Measurements from ENCODE around the gene SAFB2.

Gene SAFB2

GRCh38 chr19:5637971-5638370, 15.4 kb upstream of the SAFB2 start:
- H3K36me3 ChIP-seq (ENCODE audit: control insufficient read depth in 1 of 2, insufficient read depth in 2 of 2, low read length in 2 of 2) = peaks cover 10 to 38% of the 10 kb centered on the region in 2 donors
- H3K27me3 ChIP-seq (ENCODE audit: control insufficient read depth in 1 of 2, insufficient read depth in 2 of 2, low read length in 2 of 2) = no peaks in the 10 kb centered on the region
- H3K4me3 ChIP-seq (ENCODE audit: low read depth in 1 of 2, low read length in 2 of 2) = no peak overlapping the region
- H3K9me3 ChIP-seq (ENCODE audit: control insufficient read depth in 1 of 2, low read length in 2 of 2) = no peaks in the 10 kb centered on the region
- no peak overlapping the region for H3K27ac ChIP-seq (ENCODE audit: low read depth, low read length)
- H3K4me1 ChIP-seq (ENCODE audit: control insufficient read depth in 1 of 2, insufficient read depth in 2 of 2, low read length in 2 of 2) = peaks cover 3% of the 10 kb centered on the region in 2 donors
- H3K9ac ChIP-seq (ENCODE audit: low read depth in 1 of 2, low read length in 2 of 2) = no peak overlapping the region

DNA sequence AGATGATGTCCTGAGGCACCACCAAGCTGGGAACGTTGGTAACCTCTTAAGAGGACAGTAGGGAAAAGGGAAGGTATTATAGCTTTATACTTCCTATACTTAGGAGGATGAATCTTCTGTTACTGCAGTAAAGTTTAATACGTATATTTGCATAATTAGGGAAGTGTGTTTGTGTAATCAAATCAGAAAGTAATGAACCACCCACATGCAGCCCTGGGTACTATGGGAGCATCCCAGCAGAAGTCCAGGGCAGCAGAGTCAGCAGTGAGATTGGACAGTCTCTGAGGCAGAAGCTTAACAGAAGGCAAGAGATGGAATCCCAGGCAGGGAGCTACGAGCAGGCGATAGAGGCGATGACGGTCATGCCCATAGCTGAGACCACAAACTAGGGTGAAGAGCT, 12.9 kb upstream of the SAFB2 start:
- Histone ChIP-seq H3K27ac (ENCODE audit: low read depth, low read length) (no peak overlapping the region), H3K4me3 (ENCODE audit: low read depth in 1 of 2, low read length in 2 of 2) (no peak overlapping the region), H3K9ac (ENCODE audit: low read depth in 1 of 2, low read length in 2 of 2) (no peak overlapping the region), H3K4me1 (ENCODE audit: control insufficient read depth in 1 of 2, insufficient read depth in 2 of 2, low read length in 2 of 2) (peaks cover 17 to 23% of the 10 kb centered on the region in 2 donors), H3K9me3 (ENCODE audit: control insufficient read depth in 1 of 2, low read length in 2 of 2) (no peaks in the 10 kb centered on the region), H3K27me3 (ENCODE audit: control insufficient read depth in 1 of 2, insufficient read depth in 2 of 2, low read length in 2 of 2) (no peaks in the 10 kb centered on the region), H3K36me3 (ENCODE audit: control insufficient read depth in 1 of 2, insufficient read depth in 2 of 2, low read length in 2 of 2) (peaks cover 0 to 28% of the 10 kb centered on the region in 2 donors)

DNA sequence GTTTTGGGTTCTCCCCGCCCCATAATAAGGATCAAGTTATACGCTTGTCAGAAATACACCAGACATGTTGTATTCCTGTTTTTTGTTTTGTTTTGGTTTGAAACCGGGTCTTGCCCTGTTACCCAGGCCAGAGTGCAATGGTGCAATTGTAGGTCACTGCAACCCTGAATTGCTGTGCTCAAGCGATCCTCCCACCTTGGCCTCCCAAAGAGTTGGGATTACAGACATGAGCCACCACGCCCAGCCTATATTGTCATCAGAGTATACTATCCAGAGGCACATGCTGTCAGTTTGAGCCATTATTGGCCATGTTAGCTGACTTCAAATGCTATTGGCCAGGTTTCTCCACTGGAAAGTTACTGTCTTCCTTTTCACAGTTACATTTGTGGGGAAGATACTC, 10.1 kb upstream of the SAFB2 start:
- peaks cover 21 to 24% of the 10 kb centered on the region in 2 donors for H3K4me1 ChIP-seq (ENCODE audit: control insufficient read depth in 1 of 2, insufficient read depth in 2 of 2, low read length in 2 of 2)
- H3K9me3 ChIP-seq (ENCODE audit: control insufficient read depth in 1 of 2, low read length in 2 of 2) = no peaks in the 10 kb centered on the region
- H3K27ac ChIP-seq (ENCODE audit: low read depth, low read length) = no peak overlapping the region
- no peak overlapping the region for H3K9ac ChIP-seq (ENCODE audit: low read depth in 1 of 2, low read length in 2 of 2)
- no peaks in the 10 kb centered on the region for H3K27me3 ChIP-seq (ENCODE audit: control insufficient read depth in 1 of 2, insufficient read depth in 2 of 2, low read length in 2 of 2)
- peaks cover 0 to 51% of the 10 kb centered on the region in 2 donors for H3K36me3 ChIP-seq (ENCODE audit: control insufficient read depth in 1 of 2, insufficient read depth in 2 of 2, low read length in 2 of 2)
- no peak overlapping the region for H3K4me3 ChIP-seq (ENCODE audit: low read depth in 1 of 2, low read length in 2 of 2)

DNA sequence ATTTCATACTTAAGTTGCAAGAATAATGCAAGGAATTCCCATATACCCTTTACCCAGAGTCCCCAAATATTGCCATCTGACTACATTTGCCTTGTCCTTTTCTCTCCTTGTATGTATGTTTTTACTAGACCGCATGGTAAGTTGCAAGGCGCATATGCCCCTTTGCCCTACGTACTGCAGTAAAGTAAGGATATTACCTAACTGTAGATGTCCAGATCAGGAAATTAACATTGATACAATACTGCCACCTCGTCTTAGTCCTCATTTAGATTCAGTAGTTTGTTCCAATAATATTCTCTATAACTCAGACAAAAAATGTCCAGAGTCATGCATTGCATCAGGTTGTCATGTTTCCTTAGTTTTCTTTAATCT, 9.7 kb upstream of the SAFB2 start:
- H3K27ac ChIP-seq (ENCODE audit: low read depth, low read length) = no peak overlapping the region

GRCh38 chr19:5631567-5632240, 9.1 kb upstream of the SAFB2 start:
- H3K4me1 ChIP-seq (ENCODE audit: control insufficient read depth in 1 of 2, insufficient read depth in 2 of 2, low read length in 2 of 2) = peaks cover 29 to 32% of the 10 kb centered on the region in 2 donors
- no peak overlapping the region for H3K4me3 ChIP-seq (ENCODE audit: low read depth in 1 of 2, low read length in 2 of 2)
- no peak overlapping the region for H3K27ac ChIP-seq (ENCODE audit: low read depth, low read length)

More for the DNA sequence above, 9.7 kb upstream of the SAFB2 start:
- no peaks in the 10 kb centered on the region for H3K9me3 ChIP-seq (ENCODE audit: control insufficient read depth in 1 of 2, low read length in 2 of 2)
- no peak overlapping the region for H3K4me3 ChIP-seq (ENCODE audit: low read depth in 1 of 2, low read length in 2 of 2)
- H3K27me3 ChIP-seq (ENCODE audit: control insufficient read depth in 1 of 2, insufficient read depth in 2 of 2, low read length in 2 of 2) = no peaks in the 10 kb centered on the region
- no peak overlapping the region for H3K9ac ChIP-seq (ENCODE audit: low read depth in 1 of 2, low read length in 2 of 2)
- peaks cover 0 to 51% of the 10 kb centered on the region in 2 donors for H3K36me3 ChIP-seq (ENCODE audit: control insufficient read depth in 1 of 2, insufficient read depth in 2 of 2, low read length in 2 of 2)
- peaks cover 26 to 28% of the 10 kb centered on the region in 2 donors for H3K4me1 ChIP-seq (ENCODE audit: control insufficient read depth in 1 of 2, insufficient read depth in 2 of 2, low read length in 2 of 2)

DNA sequence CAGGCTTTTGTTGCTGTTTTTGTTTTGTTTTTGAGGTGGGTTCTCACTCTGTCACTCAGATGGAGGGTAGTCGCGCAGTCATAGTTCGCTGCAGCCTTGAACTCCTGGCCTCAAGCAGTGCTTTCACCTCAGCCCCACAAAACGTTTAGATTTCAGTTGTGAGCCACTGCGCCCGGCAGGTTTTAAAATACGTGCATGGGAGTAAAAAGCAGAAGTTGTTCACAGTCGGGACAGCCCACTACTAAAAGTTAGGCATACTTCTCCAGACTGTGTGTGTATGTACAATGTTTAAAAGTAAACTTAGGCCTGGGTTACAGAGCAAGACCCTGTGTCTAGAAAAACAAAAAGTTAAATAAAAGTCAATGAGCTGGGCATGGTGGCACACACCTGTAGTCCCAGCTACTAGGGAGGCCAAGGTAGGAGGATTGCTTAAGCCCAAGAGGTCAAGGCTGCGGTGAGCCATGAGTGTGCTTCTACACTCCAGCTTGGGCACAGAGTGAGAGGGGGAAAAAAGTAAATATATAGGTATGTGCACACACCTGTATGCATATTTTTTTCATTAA, 6.4 kb upstream of the SAFB2 start:
- H3K4me3 ChIP-seq (ENCODE audit: low read depth in 1 of 2, low read length in 2 of 2) = no peak overlapping the region
- H3K36me3 ChIP-seq (ENCODE audit: control insufficient read depth in 1 of 2, insufficient read depth in 2 of 2, low read length in 2 of 2) = peaks cover 11 to 64% of the 10 kb centered on the region in 2 donors
- H3K9me3 ChIP-seq (ENCODE audit: control insufficient read depth in 1 of 2, low read length in 2 of 2) = no peaks in the 10 kb centered on the region
- H3K27ac ChIP-seq (ENCODE audit: low read depth, low read length) = no peak overlapping the region
- H3K27me3 ChIP-seq (ENCODE audit: control insufficient read depth in 1 of 2, insufficient read depth in 2 of 2, low read length in 2 of 2) = no peaks in the 10 kb centered on the region
- H3K4me1 ChIP-seq (ENCODE audit: control insufficient read depth in 1 of 2, insufficient read depth in 2 of 2, low read length in 2 of 2) = peaks cover 53 to 57% of the 10 kb centered on the region in 2 donors
- H3K9ac ChIP-seq (ENCODE audit: low read depth in 1 of 2, low read length in 2 of 2) = no peak overlapping the region

More at GRCh38 chr19:5631567-5632240, 9.1 kb upstream of the SAFB2 start:
- no peaks in the 10 kb centered on the region for H3K9me3 ChIP-seq (ENCODE audit: control insufficient read depth in 1 of 2, low read length in 2 of 2)
- H3K36me3 ChIP-seq (ENCODE audit: control insufficient read depth in 1 of 2, insufficient read depth in 2 of 2, low read length in 2 of 2) = peaks cover 2 to 56% of the 10 kb centered on the region in 2 donors
- no peaks in the 10 kb centered on the region for H3K27me3 ChIP-seq (ENCODE audit: control insufficient read depth in 1 of 2, insufficient read depth in 2 of 2, low read length in 2 of 2)
- no peak overlapping the region for H3K9ac ChIP-seq (ENCODE audit: low read depth in 1 of 2, low read length in 2 of 2)

DNA sequence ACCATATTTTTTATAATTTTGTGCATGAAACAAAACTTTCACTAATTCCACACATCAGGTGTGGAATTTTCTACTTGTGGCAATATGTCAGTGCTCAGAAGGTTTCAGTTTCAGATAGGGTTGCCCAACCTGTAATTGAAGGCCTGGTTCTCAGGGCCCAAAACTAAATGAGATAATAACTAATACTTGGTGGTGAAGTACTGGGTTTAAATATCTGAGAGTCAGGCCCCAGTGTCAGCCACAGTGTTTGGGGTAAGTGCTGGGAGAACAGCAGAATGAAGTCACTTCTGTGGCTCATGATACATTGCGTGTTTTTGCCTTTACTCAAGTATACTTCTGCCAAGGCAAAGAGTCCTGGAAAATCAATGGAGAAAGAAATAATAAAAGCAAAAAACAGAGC, 5.9 kb upstream of the SAFB2 start:
- Histone ChIP-seq H3K4me1 (ENCODE audit: control insufficient read depth in 1 of 2, insufficient read depth in 2 of 2, low read length in 2 of 2) (peaks cover 53 to 57% of the 10 kb centered on the region in 2 donors), H3K36me3 (ENCODE audit: control insufficient read depth in 1 of 2, insufficient read depth in 2 of 2, low read length in 2 of 2) (peaks cover 11 to 64% of the 10 kb centered on the region in 2 donors), H3K27ac (ENCODE audit: low read depth, low read length) (no peak overlapping the region), H3K9ac (ENCODE audit: low read depth in 1 of 2, low read length in 2 of 2) (no peak overlapping the region), H3K4me3 (ENCODE audit: low read depth in 1 of 2, low read length in 2 of 2) (no peak overlapping the region), H3K9me3 (ENCODE audit: control insufficient read depth in 1 of 2, low read length in 2 of 2) (no peaks in the 10 kb centered on the region), H3K27me3 (ENCODE audit: control insufficient read depth in 1 of 2, insufficient read depth in 2 of 2, low read length in 2 of 2) (no peaks in the 10 kb centered on the region)

DNA sequence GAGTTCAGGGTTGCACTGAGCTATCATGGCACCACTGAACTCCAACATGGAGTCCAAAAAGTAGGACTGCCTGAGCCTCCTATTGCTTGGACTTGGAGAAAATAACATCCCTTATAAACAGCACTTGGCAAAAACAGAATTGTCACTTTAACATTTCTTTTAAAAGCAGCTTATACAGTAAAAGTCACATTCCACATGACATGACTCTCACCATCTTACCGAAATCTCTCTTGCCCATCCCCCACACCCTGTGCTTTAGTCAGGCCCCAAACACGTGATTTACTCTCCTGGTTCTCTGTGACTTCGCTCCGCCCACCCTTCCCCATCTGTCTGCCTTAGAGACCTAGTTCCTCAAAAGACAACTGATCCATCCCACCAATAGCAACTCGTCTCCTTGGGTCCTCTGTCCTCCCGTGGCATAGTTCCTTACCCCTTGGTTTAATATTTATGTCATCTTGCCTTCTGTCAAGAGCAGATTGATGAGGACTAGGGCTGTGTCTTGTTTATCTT, 4.9 kb upstream of the SAFB2 start:
- Histone ChIP-seq H3K9ac (ENCODE audit: low read depth in 1 of 2, low read length in 2 of 2) (no peak overlapping the region), H3K36me3 (ENCODE audit: control insufficient read depth in 1 of 2, insufficient read depth in 2 of 2, low read length in 2 of 2) (peaks cover 11 to 62% of the 10 kb centered on the region in 2 donors), H3K4me1 (ENCODE audit: control insufficient read depth in 1 of 2, insufficient read depth in 2 of 2, low read length in 2 of 2) (peaks cover 45 to 49% of the 10 kb centered on the region in 2 donors), H3K9me3 (ENCODE audit: control insufficient read depth in 1 of 2, low read length in 2 of 2) (no peaks in the 10 kb centered on the region), H3K4me3 (ENCODE audit: low read depth in 1 of 2, low read length in 2 of 2) (no peak overlapping the region), H3K27ac (ENCODE audit: low read depth, low read length) (no peak overlapping the region), H3K27me3 (ENCODE audit: control insufficient read depth in 1 of 2, insufficient read depth in 2 of 2, low read length in 2 of 2) (no peaks in the 10 kb centered on the region)

DNA sequence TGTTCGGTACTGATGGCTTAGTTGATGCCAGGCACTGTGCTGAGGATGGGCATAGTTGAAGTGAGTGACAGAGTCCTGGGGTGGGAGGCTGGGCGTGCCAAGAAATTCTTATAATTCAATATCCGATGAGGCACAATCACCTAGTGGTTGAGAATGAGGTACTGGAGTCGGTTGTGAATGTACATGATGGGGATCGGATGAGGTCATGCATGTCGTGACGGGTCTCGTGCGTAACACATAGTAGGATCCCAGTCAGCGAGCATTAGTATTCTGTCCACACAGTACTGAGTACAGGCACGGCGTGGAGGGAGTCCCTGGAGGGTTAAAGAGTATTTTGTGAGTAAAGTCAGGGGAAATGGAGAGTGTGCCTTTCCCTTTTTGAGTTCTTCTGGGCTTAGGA, 3.1 kb upstream of the SAFB2 start:
- Histone ChIP-seq H3K27me3 (ENCODE audit: control insufficient read depth in 1 of 2, insufficient read depth in 2 of 2, low read length in 2 of 2) (no peaks in the 10 kb centered on the region), H3K27ac (ENCODE audit: low read depth, low read length) (no peak overlapping the region), H3K4me1 (ENCODE audit: control insufficient read depth in 1 of 2, insufficient read depth in 2 of 2, low read length in 2 of 2) (peaks cover 45 to 48% of the 10 kb centered on the region in 2 donors), H3K36me3 (ENCODE audit: control insufficient read depth in 1 of 2, insufficient read depth in 2 of 2, low read length in 2 of 2) (peaks cover 17 to 57% of the 10 kb centered on the region in 2 donors), H3K9ac (ENCODE audit: low read depth in 1 of 2, low read length in 2 of 2) (no peak overlapping the region), H3K4me3 (ENCODE audit: low read depth in 1 of 2, low read length in 2 of 2) (peak overlapping the region; percentile 37 to 98), H3K9me3 (ENCODE audit: control insufficient read depth in 1 of 2, low read length in 2 of 2) (no peaks in the 10 kb centered on the region)

GRCh38 chr19:5624741-5625278, 2.2 kb upstream of the SAFB2 start:
- Histone ChIP-seq H3K9me3 (ENCODE audit: control insufficient read depth in 1 of 2, low read length in 2 of 2) (no peaks in the 10 kb centered on the region), H3K27ac (ENCODE audit: low read depth, low read length) (no peak overlapping the region), H3K36me3 (ENCODE audit: control insufficient read depth in 1 of 2, insufficient read depth in 2 of 2, low read length in 2 of 2) (peaks cover 18 to 59% of the 10 kb centered on the region in 2 donors), H3K4me3 (ENCODE audit: low read depth in 1 of 2, low read length in 2 of 2) (peak overlapping the region; percentile 98), H3K9ac (ENCODE audit: low read depth in 1 of 2, low read length in 2 of 2) (peak overlapping the region; percentile 98 to 100), H3K27me3 (ENCODE audit: control insufficient read depth in 1 of 2, insufficient read depth in 2 of 2, low read length in 2 of 2) (no peaks in the 10 kb centered on the region), H3K4me1 (ENCODE audit: control insufficient read depth in 1 of 2, insufficient read depth in 2 of 2, low read length in 2 of 2) (peaks cover 52 to 54% of the 10 kb centered on the region in 2 donors)
